NT2/D1 (cell line): Measurements from ENCODE around the gene CDHR4.

Source experiments
- YY1 ChIP-seq: IDR thresholded peaks from 2 replicates; pipeline ENCODE4 v1.6.1; 2011; ENCODE audit not compliant: insufficient read length, insufficient read depth
- ZNF274 ChIP-seq: IDR thresholded peaks from 2 replicates; pipeline ENCODE4 v1.6.1; 2011; ENCODE audit warnings: mild to moderate bottlenecking, low read depth, low read length

DNA sequence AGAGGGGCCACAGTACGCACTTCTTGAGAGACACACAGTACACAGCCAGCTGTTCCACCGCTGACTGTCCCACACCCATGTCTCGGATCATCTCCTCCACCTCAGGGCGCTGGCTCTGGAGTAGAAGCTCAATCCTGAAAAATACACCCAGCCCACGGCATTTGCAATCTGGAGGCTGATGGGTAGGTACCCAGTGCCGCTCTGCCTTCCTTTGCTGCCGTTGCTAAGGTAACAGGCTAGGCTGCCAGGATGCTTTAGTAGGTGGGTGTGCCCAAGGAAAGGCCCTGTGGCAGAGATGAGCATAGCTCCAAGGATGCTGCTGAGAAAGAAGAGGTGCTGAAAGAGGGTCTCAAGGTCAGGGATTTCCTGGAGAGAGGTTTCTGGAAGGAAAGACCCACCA lies 42.1 kb upstream of the CDHR4 start:
- TF ChIP-seq YY1 (no peak), ZNF274 (no peak)
